HG03064 (cell line): ENCODE measurements around the gene WIPF2.

Experiments used
- ATAC-seq: cut with Tn5 transposase; IDR thresholded peaks from one replicate; pipeline ENCODE4 v1.9.1; 2021; ENCODE audit warnings: low read depth; ENCODE audit not compliant: unreplicated experiment

WIPF2 gene, protein sequence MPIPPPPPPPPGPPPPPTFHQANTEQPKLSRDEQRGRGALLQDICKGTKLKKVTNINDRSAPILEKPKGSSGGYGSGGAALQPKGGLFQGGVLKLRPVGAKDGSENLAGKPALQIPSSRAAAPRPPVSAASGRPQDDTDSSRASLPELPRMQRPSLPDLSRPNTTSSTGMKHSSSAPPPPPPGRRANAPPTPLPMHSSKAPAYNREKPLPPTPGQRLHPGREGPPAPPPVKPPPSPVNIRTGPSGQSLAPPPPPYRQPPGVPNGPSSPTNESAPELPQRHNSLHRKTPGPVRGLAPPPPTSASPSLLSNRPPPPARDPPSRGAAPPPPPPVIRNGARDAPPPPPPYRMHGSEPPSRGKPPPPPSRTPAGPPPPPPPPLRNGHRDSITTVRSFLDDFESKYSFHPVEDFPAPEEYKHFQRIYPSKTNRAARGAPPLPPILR

DNA sequence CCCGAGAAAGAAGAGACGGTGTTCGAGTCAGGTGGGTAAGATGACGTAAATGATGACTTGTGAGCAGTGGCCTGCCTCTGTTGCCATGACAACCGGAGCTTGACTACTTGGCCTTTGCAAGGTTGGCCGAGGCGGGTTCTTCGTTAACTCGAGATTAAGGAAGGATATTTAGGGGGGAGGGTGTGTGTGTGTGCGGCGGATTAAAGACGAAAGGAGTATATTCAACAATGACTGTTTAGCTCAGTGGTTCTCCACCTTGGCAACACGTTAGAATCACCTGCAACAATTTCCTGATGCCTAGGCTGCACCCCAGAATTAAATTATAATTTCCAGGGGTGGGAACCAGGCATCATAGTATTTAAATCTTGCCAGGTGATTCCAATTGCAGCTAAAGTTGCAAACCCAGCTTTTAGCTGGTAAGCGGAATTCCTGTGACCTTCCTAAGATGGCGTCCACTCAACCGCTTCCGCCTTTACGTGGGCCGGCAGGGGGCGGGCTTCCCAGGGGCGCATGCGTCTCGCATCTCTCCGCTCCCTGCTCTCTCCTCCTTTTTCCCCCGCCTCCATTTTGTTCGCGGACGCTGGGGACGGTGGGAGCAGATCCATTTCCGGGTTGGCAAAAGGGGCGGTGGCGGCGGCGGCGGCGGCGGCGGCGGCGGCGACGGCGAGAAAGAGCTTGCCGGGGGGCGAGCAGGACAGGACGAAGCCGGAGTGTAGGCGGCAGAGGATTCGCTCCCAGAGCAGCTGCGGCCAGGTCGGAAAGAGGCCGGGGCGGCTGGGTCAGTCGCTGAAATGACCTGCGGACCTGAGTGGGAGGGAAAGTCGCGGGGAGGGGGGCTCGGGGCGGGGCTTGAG is at the start of gene WIPF2:
Gene WIPF2, plus strand, starts transcription at position 565 of the 854 bp plus-strand sequence. CDS start 37,156 bp downstream, outside the sequence.
- peak; percentile 82 for ATAC-seq

- no peak for ATAC-seq
Observed at GRCh38 chr17:40170325-40170724, 48.8 kb upstream of the WIPF2 start.

DNA sequence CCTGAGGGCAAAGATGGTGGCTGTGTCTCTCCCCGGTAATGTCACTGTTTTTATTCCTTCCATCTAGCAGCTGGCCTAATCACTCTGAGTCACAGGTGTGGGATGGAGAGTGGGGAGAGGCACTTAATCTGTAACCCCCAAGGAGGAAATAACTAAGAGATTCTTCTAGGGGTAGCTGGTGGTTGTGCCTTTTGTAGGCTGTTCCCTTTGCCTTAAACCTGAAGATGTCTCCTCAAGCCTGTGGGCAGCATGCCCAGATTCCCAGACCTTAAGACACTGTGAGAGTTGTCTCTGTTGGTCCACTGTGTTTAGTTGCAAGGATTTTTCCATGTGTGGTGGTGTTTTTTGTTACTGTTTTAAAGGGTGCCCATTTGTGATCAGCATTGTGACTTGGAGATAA is 47.4 kb upstream of the WIPF2 start:
- no peak for ATAC-seq

- ATAC-seq = no peak
Observed at GRCh38 chr17:40173091-40173777, 45.9 kb upstream of the WIPF2 start.

- ATAC-seq = no peak
Observed at GRCh38 chr17:40173778-40174135, 45.3 kb upstream of the WIPF2 start.

GRCh38 chr17:40174514-40174913 is 44.6 kb upstream of the WIPF2 start:
- ATAC-seq = no peak

DNA sequence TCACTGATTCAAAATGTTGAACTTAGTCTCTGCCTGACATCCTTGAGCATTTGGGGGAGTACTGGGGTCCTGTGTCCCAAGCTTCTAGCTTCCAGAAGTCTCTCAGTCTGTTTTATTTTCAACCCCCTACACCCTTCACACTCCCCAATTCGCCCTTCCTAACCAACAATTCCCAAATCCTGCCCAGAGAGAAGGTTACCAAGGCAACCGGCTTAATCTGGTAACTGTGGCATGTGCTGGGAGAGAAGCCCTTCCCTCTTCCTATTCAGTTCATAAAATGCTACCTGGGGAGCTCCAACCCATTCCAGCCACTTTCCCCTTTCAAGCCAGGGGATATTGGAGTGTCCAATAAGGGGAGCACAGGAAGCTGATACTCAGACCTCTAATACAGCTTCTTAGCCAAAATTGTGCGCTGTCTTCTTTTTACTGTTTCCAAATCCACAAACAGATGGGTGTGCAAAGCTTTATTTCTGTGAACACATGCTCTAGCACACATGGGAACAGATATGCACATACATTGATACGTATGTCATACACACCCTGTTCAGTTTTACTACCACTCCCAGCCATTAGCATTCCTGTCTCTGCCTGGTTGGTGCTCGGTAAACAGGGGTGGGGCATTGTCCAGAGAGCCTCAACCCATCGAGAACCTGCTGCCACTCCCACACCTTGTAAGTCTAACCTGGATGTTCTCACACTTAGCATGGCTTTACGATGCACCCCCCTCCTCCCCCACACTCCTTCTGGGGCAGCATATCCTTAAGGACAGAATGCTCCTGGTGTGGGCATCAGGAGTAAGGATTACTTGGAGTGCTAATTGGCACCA is 43.0 kb upstream of the WIPF2 start:
- no peak for ATAC-seq

DNA sequence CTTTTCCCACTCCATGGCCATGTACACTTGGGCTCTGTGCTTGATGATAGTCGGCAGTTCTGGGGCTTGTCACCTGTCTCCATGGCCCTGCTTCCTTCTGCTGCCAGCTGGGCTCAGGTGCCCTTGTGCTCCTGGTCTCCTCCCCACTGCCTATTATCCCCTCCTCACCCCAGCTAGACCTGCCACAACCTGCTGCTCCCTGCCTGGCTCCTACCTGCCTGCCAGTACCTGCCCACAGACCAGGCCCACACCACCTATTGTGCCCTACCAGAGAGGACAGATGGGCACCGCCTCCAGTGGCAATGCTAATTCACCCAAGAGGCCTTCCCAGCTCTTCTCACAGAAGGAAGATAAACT is 42.4 kb upstream of the WIPF2 start:
- no peak for ATAC-seq

DNA sequence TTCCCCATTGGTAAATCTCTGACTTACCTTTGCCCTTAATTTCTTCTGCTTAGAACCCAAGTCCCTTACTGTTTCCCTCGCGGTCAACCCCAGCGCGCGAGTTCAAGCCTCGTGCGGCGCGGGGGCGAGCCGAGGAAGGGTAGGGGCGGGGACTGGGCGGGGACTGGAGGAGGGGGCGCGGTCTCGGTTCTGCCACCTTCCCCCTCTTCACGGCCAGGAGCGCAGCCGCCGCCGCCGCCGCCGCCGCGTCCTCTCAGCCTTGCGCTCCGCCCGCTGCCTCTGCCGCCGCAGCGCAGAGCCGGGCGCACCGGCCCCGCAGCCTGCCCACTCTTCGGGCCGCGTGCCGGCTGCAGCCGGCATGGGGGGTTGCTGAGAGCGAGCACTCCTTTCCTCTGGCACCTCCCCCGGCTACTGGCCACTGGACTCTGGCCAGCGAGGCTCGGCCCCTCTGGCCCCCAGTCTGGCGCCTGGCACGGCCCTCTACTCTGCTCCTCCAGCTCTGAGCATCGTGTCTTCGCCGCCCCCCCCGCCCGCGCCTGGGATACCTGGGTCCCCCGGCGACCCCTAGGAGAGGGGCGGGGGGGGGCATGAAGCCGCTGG is 41.7 kb upstream of the WIPF2 start, which contains the start of gene RAPGEFL1:
Gene RAPGEFL1, plus strand, starts transcription at position 196 of the 600 bp plus-strand sequence. Its CDS starts 392 bp downstream, at position 588.
- no peak for ATAC-seq

DNA sequence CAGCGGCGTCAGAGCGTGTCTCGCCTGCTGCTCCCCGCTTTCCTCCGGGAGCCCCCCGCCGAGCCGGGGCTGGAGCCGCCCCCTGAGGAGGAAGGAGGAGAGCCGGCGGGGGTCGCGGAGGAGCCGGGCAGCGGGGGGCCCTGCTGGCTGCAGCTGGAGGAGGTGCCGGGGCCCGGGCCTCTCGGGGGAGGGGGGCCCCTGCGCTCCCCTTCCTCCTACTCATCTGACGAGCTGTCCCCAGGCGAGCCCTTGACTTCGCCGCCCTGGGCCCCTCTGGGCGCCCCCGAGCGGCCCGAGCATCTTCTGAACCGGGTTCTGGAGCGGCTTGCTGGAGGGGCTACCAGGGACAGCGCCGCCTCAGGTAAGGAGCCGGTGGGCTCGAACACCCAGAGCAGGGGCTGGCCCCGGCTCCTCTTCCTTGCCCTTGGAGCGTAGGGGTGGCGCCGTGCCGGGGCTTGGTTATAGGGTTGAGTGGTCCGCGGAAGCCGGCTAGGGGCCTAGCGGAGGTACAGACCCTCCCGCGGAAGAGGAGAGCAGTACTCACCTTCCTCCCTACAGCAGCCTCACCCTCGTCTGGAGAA is 41.0 kb upstream of the WIPF2 start:
- ATAC-seq = no peak

DNA sequence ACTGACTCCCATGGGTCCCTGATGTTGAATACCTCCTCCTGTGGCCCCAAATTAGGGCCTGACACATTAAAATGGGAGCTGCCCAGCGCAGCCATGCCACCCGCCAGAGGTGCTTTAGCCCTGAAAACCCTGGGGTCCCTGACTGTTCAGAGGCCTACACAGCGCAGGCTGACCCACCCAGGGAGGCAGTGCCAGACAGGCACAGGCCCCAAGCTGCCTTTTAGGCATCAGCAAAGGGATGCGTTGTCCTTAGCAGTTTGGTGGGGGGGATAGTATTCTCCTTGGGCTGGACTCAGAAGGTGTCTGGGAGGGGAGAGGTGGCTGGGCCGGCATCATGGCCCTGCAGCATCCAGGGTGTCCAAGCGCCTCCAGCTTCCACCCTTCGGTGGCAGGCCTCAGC is 40.4 kb upstream of the WIPF2 start:
- ATAC-seq = no peak

DNA sequence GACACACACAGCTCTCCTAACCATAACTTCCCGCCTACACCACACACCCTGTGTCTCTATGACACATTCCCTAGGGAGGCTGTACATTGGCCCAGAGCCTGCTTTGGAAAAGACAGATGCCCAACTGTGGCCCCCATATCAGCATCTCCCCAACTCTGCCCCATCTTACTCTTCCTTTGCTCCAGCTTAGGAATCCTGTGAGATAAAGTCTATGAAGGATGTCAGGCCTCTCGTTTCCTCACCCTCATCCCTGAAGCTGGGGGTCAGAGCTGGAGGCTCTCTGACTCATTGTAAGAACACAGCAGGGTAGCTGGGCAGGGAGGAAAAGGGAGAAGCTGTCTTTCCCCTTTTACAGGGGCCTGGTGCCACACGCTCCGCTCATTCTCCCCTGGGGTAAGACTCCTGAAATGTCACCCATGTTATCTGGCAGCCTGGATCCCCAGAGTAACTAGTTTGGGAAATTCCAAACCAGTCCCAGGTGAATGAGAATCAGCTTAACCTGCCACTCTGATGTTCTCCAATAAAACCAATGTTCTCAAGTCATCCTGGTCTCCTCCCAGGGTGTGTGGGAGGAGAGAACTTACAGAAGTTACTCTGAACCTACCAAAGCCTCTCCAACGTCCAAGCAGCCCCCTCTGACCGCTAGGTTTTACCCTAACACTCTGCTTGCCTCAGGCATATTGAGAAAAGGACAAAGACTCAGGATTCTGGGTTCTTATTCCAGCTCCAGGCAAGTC is 39.0 kb upstream of the WIPF2 start:
- no peak for ATAC-seq

DNA sequence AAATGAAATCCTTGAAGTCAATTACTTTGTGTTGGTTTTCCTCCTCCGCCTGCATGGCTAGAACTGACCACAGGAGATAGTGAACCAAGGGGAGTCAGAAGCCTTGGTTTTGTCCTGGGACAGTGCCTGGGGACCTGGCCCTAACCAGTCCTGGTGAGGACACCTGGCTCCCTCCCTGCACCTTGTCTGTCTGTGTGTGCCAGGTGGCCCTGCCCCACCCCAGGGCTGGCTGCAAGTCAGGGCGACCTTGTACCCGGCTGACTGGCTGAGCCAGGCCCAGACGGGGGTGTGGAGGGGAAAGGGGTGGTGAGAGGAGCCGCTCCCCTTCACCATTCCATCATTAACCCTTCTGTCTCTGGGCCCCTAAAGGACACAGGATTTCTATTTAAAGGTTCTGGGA is 38.4 kb upstream of the WIPF2 start:
- ATAC-seq = no peak

DNA sequence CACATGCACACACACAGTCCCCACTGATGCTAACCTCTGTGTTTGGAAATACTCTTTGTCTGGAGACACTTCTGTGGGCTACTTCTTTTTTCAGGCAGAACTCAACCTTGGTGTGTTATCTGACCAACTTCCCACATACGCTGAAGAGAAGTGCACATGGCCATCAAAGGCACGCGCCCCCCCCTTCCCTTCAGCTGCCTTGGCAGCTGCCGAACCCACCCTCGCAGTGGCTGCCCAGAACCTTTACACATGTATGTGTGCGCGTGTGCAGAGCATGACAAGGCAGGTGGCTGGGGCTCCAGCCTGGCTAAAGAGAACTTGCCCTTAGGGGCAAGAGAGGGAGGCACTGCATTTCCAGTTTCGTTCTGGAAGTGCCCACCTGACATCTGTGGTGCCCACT is 37.9 kb upstream of the WIPF2 start:
- ATAC-seq = no peak

GRCh38 chr17:40182606-40183005 is 36.5 kb upstream of the WIPF2 start:
- ATAC-seq = no peak

GRCh38 chr17:40187238-40187637 is 31.9 kb upstream of the WIPF2 start:
- no peak for ATAC-seq

DNA sequence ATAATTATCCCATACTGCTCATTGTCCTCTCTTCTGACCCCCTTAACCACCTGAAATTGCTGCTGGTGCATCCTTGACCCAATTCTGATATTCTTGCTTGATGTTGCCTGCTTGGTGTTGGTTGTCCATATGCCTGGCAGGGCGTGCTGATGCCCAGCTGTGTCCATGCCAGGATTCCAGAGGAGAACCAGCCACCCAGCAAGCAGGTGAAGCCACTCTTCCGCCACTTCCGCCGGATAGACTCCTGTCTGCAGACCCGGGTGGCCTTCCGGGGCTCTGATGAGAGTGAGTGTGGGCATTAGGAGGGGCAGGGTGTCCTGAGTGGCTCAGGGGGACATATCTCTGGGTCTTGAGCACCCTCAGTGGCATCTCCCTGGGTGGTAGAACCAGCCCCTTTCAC is 30.4 kb upstream of the WIPF2 start:
- ATAC-seq = no peak

DNA sequence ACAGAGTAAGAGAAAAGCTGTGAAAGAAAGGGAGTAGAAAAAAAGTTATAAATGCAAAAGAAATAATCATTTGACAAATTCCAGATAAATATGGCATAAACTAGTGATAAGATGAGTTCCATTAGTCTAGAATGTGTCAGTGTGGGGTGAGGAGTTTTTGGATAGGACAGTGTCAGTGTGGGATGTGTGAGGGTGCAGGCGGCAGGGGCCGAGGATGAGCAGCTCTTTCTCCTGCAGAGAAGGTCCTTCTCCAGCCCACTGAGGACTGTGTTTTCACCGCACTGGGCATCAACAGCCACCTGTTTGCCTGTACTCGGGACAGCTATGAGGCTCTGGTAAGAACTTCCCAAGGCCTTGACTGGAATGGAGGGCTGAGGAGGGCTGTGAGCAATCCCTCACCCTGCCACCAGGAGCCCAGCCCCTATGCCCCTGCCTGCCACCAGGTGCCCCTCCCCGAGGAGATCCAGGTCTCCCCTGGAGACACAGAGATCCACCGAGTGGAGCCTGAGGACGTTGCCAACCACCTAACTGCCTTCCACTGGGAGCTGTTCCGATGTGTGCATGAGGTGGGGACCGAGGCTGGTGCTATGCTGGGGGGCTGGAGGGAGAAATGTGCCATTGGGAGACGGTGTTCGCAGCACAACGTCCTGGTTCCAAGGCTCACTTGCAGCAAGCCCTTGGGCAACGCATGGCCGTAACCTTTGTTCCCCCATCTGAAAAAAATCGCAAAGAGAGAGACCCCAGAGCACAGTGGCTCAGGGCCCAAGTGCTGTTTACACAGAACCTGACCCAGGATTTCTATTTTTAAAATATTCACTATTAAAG is 28.7 kb upstream of the WIPF2 start:
- ATAC-seq = no peak
